HEK293 (cell line): Measurements from ENCODE around the gene PAX2.

ENCODE experiments used
- CTCF ChIP-seq: fragments of 450-650 bp; formaldehyde crosslinking; IDR thresholded peaks from 2 replicates; pipeline ENCODE4 v1.5.1; 2016; ENCODE audit warnings: missing biosample characterization, missing genetic modification characterization
- ELK4 ChIP-seq: IDR thresholded peaks from 2 replicates; pipeline ENCODE4 v1.6.1; 2011; ENCODE audit warnings: mild to moderate bottlenecking, low read depth, low read length, borderline replicate concordance
- KLF9 ChIP-seq: fragments of 450-650 bp; formaldehyde crosslinking; IDR thresholded peaks from 2 replicates; pipeline ENCODE4 v1.5.1; 2016; ENCODE audit warnings: missing biosample characterization, missing genetic modification characterization, low read depth
- REPIN1 ChIP-seq: fragments of 450-650 bp; formaldehyde crosslinking; IDR thresholded peaks from 2 replicates; pipeline ENCODE4 v1.5.1; 2017; ENCODE audit warnings: missing biosample characterization, missing genetic modification characterization, low read depth
- REST ChIP-seq: fragments of 450-650 bp; formaldehyde crosslinking; IDR thresholded peaks from 2 replicates; pipeline ENCODE4 v1.5.1; 2016; ENCODE audit warnings: missing biosample characterization, missing genetic modification characterization
- SP3 ChIP-seq: fragments of 450-650 bp; formaldehyde crosslinking; IDR thresholded peaks from 2 replicates; pipeline ENCODE4 v1.5.1; 2016; ENCODE audit warnings: missing biosample characterization, missing genetic modification characterization
- ZBTB17 ChIP-seq: fragments of 450-650 bp; formaldehyde crosslinking; IDR thresholded peaks from 2 replicates; pipeline ENCODE4 v1.5.1; 2016; ENCODE audit warnings: missing biosample characterization, missing genetic modification characterization
- ZFP41 ChIP-seq: fragments of 450-650 bp; formaldehyde crosslinking; IDR thresholded peaks from 2 replicates; pipeline ENCODE4 v1.5.1; 2016; ENCODE audit warnings: missing biosample characterization, missing genetic modification characterization, borderline replicate concordance
- ZNF133 ChIP-seq: fragments of 450-650 bp; formaldehyde crosslinking; IDR thresholded peaks from 2 replicates; pipeline ENCODE4 v1.5.1; 2016; ENCODE audit warnings: missing biosample characterization, missing genetic modification characterization

- TF ChIP-seq REPIN1 (tag by site-specific recombination) (no peak), KLF9 (no peak), REST (tag by site-specific recombination) (no peak), SP3 (no peak), ZBTB17 (tag by site-specific recombination) (no peak), ELK4 (no peak), ZNF133 (tag by site-specific recombination) (no peak), CTCF (tag by site-specific recombination) (no peak), ZFP41 (tag by site-specific recombination) (no peak)
These were observed 65.4 kb downstream of the PAX2 start for GRCh38 chr10:100810835-100811116.
